IMR-90 (cell line): Measurements from ENCODE around the gene SIK3. TPM values are rescaled to one million over a fixed set of nuclear protein-coding genes. Genes with fewer than 3 reads are reported as not detected.

ENCODE experiments used
- ATAC-seq: fragments of 200-7000 bp; cut with Tn5 transposase; 2 replicates; pipeline ENCODE4 v1.9.1; 2020; ENCODE audit warnings: low read depth, mild to moderate bottlenecking, moderate library complexity
- BruUV-seq: library from RNA; stranded (reverse); fragments of 400-500 nt; replicated peaks from 2 replicates; lab custom pipeline; 2021; lab: Mats Ljungman, UMichigan
- CTCF ChIA-PET: fragments of 300-600 bp; formaldehyde crosslinking; extraction: SDS; loops from one replicate; lab custom pipeline; 2021; ENCODE audit warnings: antibody characterized with exemption; lab: Yijun Ruan, JAX
- POLR2A ChIA-PET: fragments of 300-600 bp; sonication (Branson Sonifier 250); formaldehyde crosslinking; loops from one replicate; lab custom pipeline; 2022; ENCODE audit warnings: antibody characterized with exemption; ENCODE audit not compliant: unreplicated experiment; lab: Charles Lee
- DNase-seq: peaks from one replicate; pipeline ENCODE4 v3.0.0; 2013
- H2AFZ ChIP-seq: replicated peaks from 2 replicates; pipeline ENCODE3; 2013; ENCODE audit warnings: low read length, mild to moderate bottlenecking; ENCODE audit not compliant: poor library complexity
- H2AK5ac ChIP-seq: 2 replicates; pipeline ENCODE4 v1.6.1; 2013; ENCODE audit warnings: low read depth, low read length, inconsistent platforms
- H2AK9ac ChIP-seq: replicated peaks from 2 replicates; pipeline ENCODE3; 2013; ENCODE audit warnings: mild to moderate bottlenecking, low read depth, low read length, moderate library complexity; ENCODE audit not compliant: poor library complexity
- H2BK120ac ChIP-seq: 2 replicates; pipeline ENCODE4 v1.6.1; 2013; ENCODE audit warnings: low read depth, low read length, inconsistent platforms
- H2BK15ac ChIP-seq: 3 replicates; pipeline ENCODE4 v1.6.1; 2013; ENCODE audit warnings: low read depth, low read length, inconsistent platforms
- H2BK20ac ChIP-seq: 2 replicates; pipeline ENCODE4 v1.6.1; 2013; ENCODE audit warnings: low read depth, mild to moderate bottlenecking, inconsistent platforms, low read length, moderate library complexity
- H2BK5ac ChIP-seq: 2 replicates; pipeline ENCODE4 v1.6.1; 2013; ENCODE audit warnings: mild to moderate bottlenecking, low read depth, low read length, inconsistent platforms; ENCODE audit not compliant: poor library complexity, severe bottlenecking
- H3K14ac ChIP-seq: replicated peaks from 2 replicates; pipeline ENCODE4 v1.6.1; 2013; ENCODE audit warnings: low read depth, low read length, inconsistent platforms
- H3K18ac ChIP-seq: 2 replicates; pipeline ENCODE4 v1.6.1; 2013; ENCODE audit warnings: low read depth, low read length, control low read depth
- H3K23ac ChIP-seq: 2 replicates; pipeline ENCODE4 v1.6.1; 2013; ENCODE audit warnings: low read depth, low read length, inconsistent platforms
- H3K27ac ChIP-seq: 2 replicates; pipeline ENCODE4 v1.5.1; 2013; ENCODE audit warnings: mild to moderate bottlenecking, control low read depth, low read length; ENCODE audit not compliant: insufficient read depth
- H3K27me3 ChIP-seq: 2 replicates; pipeline ENCODE4 v1.6.1; 2013; ENCODE audit warnings: low read length; ENCODE audit not compliant: control insufficient read depth, insufficient read depth
- H3K36me3 ChIP-seq: 2 replicates; pipeline ENCODE4 v1.6.1; 2013; ENCODE audit warnings: low read length, mixed read lengths; ENCODE audit not compliant: control insufficient read depth, insufficient read depth
- H3K4ac ChIP-seq: 2 replicates; pipeline ENCODE4 v1.6.1; 2013; ENCODE audit warnings: low read depth, low read length, inconsistent platforms
- H3K4me1 ChIP-seq: 2 replicates; pipeline ENCODE4 v1.6.1; 2013; ENCODE audit warnings: low read length, mixed read lengths; ENCODE audit not compliant: control insufficient read depth, insufficient read depth
- H3K4me2 ChIP-seq: 2 replicates; pipeline ENCODE4 v1.6.1; 2013; ENCODE audit warnings: low read depth, mild to moderate bottlenecking, control low read depth, low read length, moderate library complexity
- H3K4me3 ChIP-seq: 2 replicates; pipeline ENCODE4 v1.5.1; 2013; ENCODE audit warnings: low read depth, mild to moderate bottlenecking, control low read depth, low read length, moderate library complexity; ENCODE audit not compliant: insufficient read depth
- H3K56ac ChIP-seq: 2 replicates; pipeline ENCODE4 v1.6.1; 2013; ENCODE audit warnings: low read length, inconsistent platforms; ENCODE audit not compliant: insufficient read depth; ENCODE audit errors: extremely low read depth
- H3K79me1 ChIP-seq, 2 experiments: 2 replicates each; pipeline ENCODE4 v1.6.1; 2013; ENCODE audit warnings: low read length in 2 of 2, inconsistent platforms in 1 of 2, low read depth in 1 of 2
- H3K9ac ChIP-seq: 2 replicates; pipeline ENCODE4 v1.6.1; 2013; ENCODE audit warnings: low read depth, low read length, control low read depth
- H3K9me1 ChIP-seq: 2 replicates; pipeline ENCODE4 v1.6.1; 2013; ENCODE audit warnings: low read length, inconsistent platforms; ENCODE audit not compliant: insufficient read depth
- H3K9me3 ChIP-seq: 2 replicates; pipeline ENCODE4 v1.6.1; 2013; ENCODE audit warnings: low read length; ENCODE audit not compliant: control insufficient read depth, insufficient read depth
- H4K20me1 ChIP-seq: 2 replicates; pipeline ENCODE4 v1.6.1; 2013; ENCODE audit warnings: low read length, inconsistent platforms; ENCODE audit not compliant: insufficient read depth
- H4K5ac ChIP-seq: 2 replicates; pipeline ENCODE4 v1.6.1; 2013; ENCODE audit warnings: mild to moderate bottlenecking, low read depth, low read length, control low read depth
- H4K8ac ChIP-seq, 2 experiments: 2 replicates each; pipeline ENCODE4 v1.6.1; 2013; ENCODE audit warnings: low read depth in 2 of 2, low read length in 2 of 2, control low read depth in 1 of 2, inconsistent platforms in 1 of 2
- H4K91ac ChIP-seq: 2 replicates; pipeline ENCODE4 v1.6.1; 2013; ENCODE audit warnings: low read depth, low read length, inconsistent platforms; ENCODE audit not compliant: insufficient read depth
- CEBPB ChIP-seq: IDR thresholded peaks from 2 replicates; pipeline ENCODE4 v1.6.1; 2012; ENCODE audit warnings: low read depth, low read length, improper control_type of control experiment
- ELK1 ChIP-seq: fragments of 150-350 bp; IDR thresholded peaks from 2 replicates; pipeline ENCODE4 v1.6.1; 2016; ENCODE audit warnings: low read depth, mild to moderate bottlenecking, low read length, moderate library complexity, borderline replicate concordance
- MAZ ChIP-seq: IDR thresholded peaks from 2 replicates; pipeline ENCODE4 v1.6.1; 2012; ENCODE audit warnings: low read depth, mild to moderate bottlenecking, low read length, improper control_type of control experiment, moderate library complexity, borderline replicate concordance
- NFE2L2 ChIP-seq: fragments of 150-350 bp; IDR thresholded peaks from 2 replicates; pipeline ENCODE4 v1.6.1; 2016; ENCODE audit warnings: low read depth, mild to moderate bottlenecking, low read length
- POLR2A ChIP-seq: IDR thresholded peaks from 2 replicates; pipeline ENCODE4 v1.6.1; 2012; ENCODE audit warnings: mild to moderate bottlenecking, low read depth, low read length
- RAD21 ChIP-seq: IDR thresholded peaks from 2 replicates; pipeline ENCODE4 v1.6.1; 2012; ENCODE audit warnings: low read length, improper control_type of control experiment
- SMC3 ChIP-seq: fragments of 150-350 bp; IDR thresholded peaks from 2 replicates; pipeline ENCODE4 v1.6.1; 2016; ENCODE audit warnings: low read depth, mild to moderate bottlenecking, antibody characterized with exemption, low read length, moderate library complexity
- whole genome bisulfite sequencing, 2 experiments: methylation state at CpG; one replicate each; pipeline versions ENCODE4 v1.1.5 to v1.1.7; 2013; ENCODE audit warnings: missing lambda C conversion rate in 2 of 2; ENCODE audit not compliant: insufficient read length in 1 of 2; ENCODE audit errors: extremely low coverage in 2 of 2; 5-methylcytosine and 5-hydroxymethylcytosine counted together
- dilution Hi-C: fragments of 300-500 bp; cut with HindIII; formaldehyde crosslinking; loops from one replicate; pipeline ENCODE4 v1.14.3; 2018; ENCODE audit warnings: low sequenced_read_pairs; ENCODE audit not compliant: unreplicated experiment
- in situ Hi-C: fragments of 300-500 bp; cut with MboI; formaldehyde crosslinking; loops from 3 replicates; pipeline ENCODE4 v1.14.3; 2019; ENCODE audit warnings: low sequenced_read_pairs, inconsistent platforms, mixed read lengths
- intact Hi-C: fragments of 100-400 bp; cut with micrococcal nuclease; formaldehyde crosslinking; loops from 2 replicates; pipeline ENCODE4 v1.10.0; 2022
- polyA plus RNA-seq, 3 experiments: library from polyadenylated mRNA; depleted of rRNA; stranded (reverse); fragments of >200 nt; gene quantifications; 2 replicates each; pipeline ENCODE4 v1.2.3, GENCODE V29; 2012; ENCODE audit warnings: low replicate concordance in 1 of 3
- total RNA-seq: library from RNA; depleted of rRNA; stranded (reverse); fragments of >200 nt; gene quantifications from 2 replicates; pipeline ENCODE4 v1.2.3, GENCODE V29; 2012

SIK3 gene
- total and polyA plus RNA-seq, 2 of the 4 experiments (the other 2 are of a cell fraction), result 8.2 to 9.1 TPM

- TF ChIP-seq ELK1, result no peak
- TF ChIP-seq NFE2L2, result no peak
These were observed 218.2 kb downstream of the SIK3 start (continued) for GRCh38 chr11:116879800-116880625.

GRCh38 chr11:116876656-116877055 is 221.6 kb downstream of the SIK3 start:
- WGBS, 2 experiments, result 94% methylated on average over 3 of the region's 8 CpGs; no CpG with 5 or more reads in 1 of the 2 experiments
- Histone ChIP-seq H4K5ac (no peak overlapping the region), H2BK15ac (no peak overlapping the region), H3K14ac (no peak overlapping the region), H3K27me3 (no peaks in the 10 kb centered on the region), H3K56ac (no peak overlapping the region), H3K23ac (no peak overlapping the region), H2BK20ac (no peak overlapping the region), H3K9me1 (peaks cover 13% of the 10 kb centered on the region), H2BK5ac (no peak overlapping the region), H4K91ac (no peak overlapping the region), H3K36me3 (peaks cover 24% of the 10 kb centered on the region), H4K8ac (no peak overlapping the region), H2BK120ac (no peak overlapping the region), H3K4me2 (no peak overlapping the region), H3K79me1 (peaks cover 3 to 8% of the 10 kb centered on the region in 2 experiments; a peak in 3 of 4 replicates), H3K9me3 (no peaks in the 10 kb centered on the region), H3K18ac (no peak overlapping the region), H3K4ac (no peak overlapping the region), H3K4me1 (peaks cover 3% of the 10 kb centered on the region), H3K27ac (no peak overlapping the region), H2AK9ac (no peak overlapping the region), H3K4me3 (no peak overlapping the region), H2AFZ (no peak overlapping the region), H2AK5ac (no peak overlapping the region), H3K9ac (no peak overlapping the region), H4K20me1 (no peaks in the 10 kb centered on the region)
- no TSS peak for BruUV-seq
- ATAC-seq (no peak), DNase-seq (no peak)
- intact Hi-C loops, result no loop called here
- dilution Hi-C loops, result no loop called here
- POLR2A ChIA-PET, result no interaction called here
- TF ChIP-seq SMC3, result no peak
- no peak for TF ChIP-seq MAZ
- TF ChIP-seq POLR2A, result no peak
- TF ChIP-seq RAD21, result no peak
- TF ChIP-seq NFE2L2, result no peak
- TF ChIP-seq CEBPB, result no peak
- CTCF ChIA-PET, result no interaction called here
- in situ Hi-C loops, result loop anchor here (5.0 to 10.0 kb wide), 2 partner anchors 226 to 348 kb away; no protein-coding TSS in a partner anchor
